GM19452 (cell line): ENCODE measurements around the gene IFNLR1.

Experiments
- ATAC-seq: cut with Tn5 transposase; IDR thresholded peaks from one replicate; pipeline ENCODE4 v1.9.1; 2021; ENCODE audit not compliant: unreplicated experiment

Gene IFNLR1

GRCh38 chr1:24206083-24206464, 19.0 kb upstream of the IFNLR1 start:
- ATAC-seq = no peak

- no peak for ATAC-seq
These were observed 18.4 kb upstream of the IFNLR1 start for GRCh38 chr1:24205345-24206082.

GRCh38 chr1:24204116-24204515, 17.0 kb upstream of the IFNLR1 start:
- ATAC-seq = no peak

GRCh38 chr1:24203404-24203803, 16.3 kb upstream of the IFNLR1 start:
- peak; percentile 60 for ATAC-seq

- no peak for ATAC-seq
These were observed 15.9 kb upstream of the IFNLR1 start for GRCh38 chr1:24202987-24203386.

GRCh38 chr1:24202556-24202955, 15.5 kb upstream of the IFNLR1 start:
- no peak for ATAC-seq

- no peak for ATAC-seq
These were observed 14.9 kb upstream of the IFNLR1 start for GRCh38 chr1:24201941-24202440.

- ATAC-seq = no peak
These were observed 12.3 kb upstream of the IFNLR1 start for GRCh38 chr1:24199291-24199900.

GRCh38 chr1:24198766-24199165, 11.7 kb upstream of the IFNLR1 start:
- ATAC-seq = no peak

GRCh38 chr1:24195874-24196273, 8.8 kb upstream of the IFNLR1 start:
- no peak for ATAC-seq

GRCh38 chr1:24195136-24195535, 8.0 kb upstream of the IFNLR1 start:
- ATAC-seq = no peak

- no peak for ATAC-seq
These were observed 6.0 kb upstream of the IFNLR1 start for GRCh38 chr1:24193046-24193445.

- ATAC-seq = no peak
These were observed 4.8 kb upstream of the IFNLR1 start for GRCh38 chr1:24191860-24192259.

GRCh38 chr1:24190983-24191461, 3.9 kb upstream of the IFNLR1 start:
- peak; percentile 50 for ATAC-seq

- ATAC-seq = no peak
These were observed 2.4 kb upstream of the IFNLR1 start for GRCh38 chr1:24189528-24189927.

GRCh38 chr1:24186711-24186992, 437 bp downstream of the IFNLR1 start:
- no peak for ATAC-seq

- no peak for ATAC-seq
These were observed 918 bp downstream of the IFNLR1 start for GRCh38 chr1:24186031-24186710.

GRCh38 chr1:24185076-24185475, 2.0 kb downstream of the IFNLR1 start:
- ATAC-seq = no peak

GRCh38 chr1:24182061-24182460, 5.0 kb downstream of the IFNLR1 start:
- no peak for ATAC-seq

GRCh38 chr1:24181619-24182018, 5.5 kb downstream of the IFNLR1 start:
- ATAC-seq = no peak

GRCh38 chr1:24180676-24181075, 6.4 kb downstream of the IFNLR1 start:
- ATAC-seq = no peak

GRCh38 chr1:24179251-24179840, 7.7 kb downstream of the IFNLR1 start:
- no peak for ATAC-seq
